GM12878 (cell line): ENCODE results near the gene PFN3. TPM values are rescaled to one million over a fixed set of nuclear protein-coding genes. Genes with fewer than 3 reads are reported as not detected.

Experiments used
- ATAC-seq: fragments of 200-7000 bp; cut with Tn5 transposase; 3 replicates; pipeline ENCODE4 v1.9.1; 2020; ENCODE audit warnings: mild to moderate bottlenecking, moderate library complexity
- BruUV-seq: library from RNA; stranded (reverse); fragments of 400-500 nt; replicated peaks from 2 replicates; lab custom pipeline; 2021; lab: Mats Ljungman, UMichigan
- CTCF ChIA-PET: fragments of 300-600 bp; sonication (Branson Sonifier 250); formaldehyde crosslinking; extraction: SDS; loops from one replicate; lab custom pipeline; 2021; ENCODE audit warnings: inconsistent platforms; lab: Yijun Ruan, JAX
- POLR2A ChIA-PET: fragments of 350-600 bp; formaldehyde crosslinking; extraction: SDS; loops from one replicate; lab custom pipeline; 2021; ENCODE audit warnings: inconsistent platforms; lab: Charles Lee
- RAD21 ChIA-PET: fragments of 300-600 bp; sonication (Branson Sonifier 250); formaldehyde crosslinking; loops from one replicate; lab custom pipeline; 2023; ENCODE audit warnings: antibody characterized with exemption; ENCODE audit not compliant: unreplicated experiment; lab: Charles Lee
- SMC1A ChIA-PET: fragments of 300-600 bp; sonication (Branson Sonifier 250); formaldehyde crosslinking; loops from one replicate; lab custom pipeline; 2023; ENCODE audit not compliant: unreplicated experiment, uncharacterized antibody; lab: Charles Lee
- DNase-seq: peaks from one replicate; pipeline ENCODE4 v3.0.0-alpha.2; 2011; ENCODE audit warnings: low read depth, low spot score
- FAIRE-seq: peaks from 3 replicates; lab custom pipeline; 2011; peaks lifted over from hg19 to GRCh38; lab: Jason Lieb, UNC
- H2AFZ ChIP-seq: 2 replicates; pipeline ENCODE4 v1.6.0; 2011; ENCODE audit warnings: low read depth, low read length, control low read depth; ENCODE audit not compliant: control insufficient read depth
- H3K27ac ChIP-seq: 2 replicates; pipeline ENCODE4 v1.5.1; 2011; ENCODE audit warnings: control low read depth; ENCODE audit not compliant: control insufficient read depth, insufficient read depth
- H3K27me3 ChIP-seq, 2 experiments: replicated peaks in 1 of 2; 2 replicates each; pipeline versions ENCODE4 v1.6.0 to v1.6.1; 2011; ENCODE audit warnings: low read length in 1 of 2; ENCODE audit not compliant: control insufficient read depth in 2 of 2, insufficient read depth in 2 of 2
- H3K36me3 ChIP-seq, 2 experiments: 2 replicates each; pipeline ENCODE4 v1.5.1; 2011; ENCODE audit warnings: low read length in 1 of 2; ENCODE audit not compliant: control insufficient read depth in 2 of 2, insufficient read depth in 2 of 2
- H3K4me1 ChIP-seq: 2 replicates; pipeline ENCODE4 v1.6.1; 2011; ENCODE audit warnings: mild to moderate bottlenecking, low read length, moderate library complexity, mixed read lengths; ENCODE audit not compliant: control insufficient read depth, insufficient read depth
- H3K4me2 ChIP-seq: 2 replicates; pipeline ENCODE4 v1.6.0; 2011; ENCODE audit warnings: control low read depth; ENCODE audit not compliant: control insufficient read depth, insufficient read depth
- H3K4me3 ChIP-seq: fragments of 200-600 bp; sonication (generic); 2 replicates; pipeline ENCODE4 v1.5.1; 2016
- H3K79me2 ChIP-seq: 2 replicates; pipeline ENCODE4 v1.6.0; 2011; ENCODE audit warnings: low read length; ENCODE audit not compliant: control insufficient read depth, insufficient read depth
- H3K9ac ChIP-seq: 2 replicates; pipeline ENCODE4 v1.8.0; 2011; ENCODE audit warnings: low read length, control low read depth, mixed read lengths; ENCODE audit not compliant: control insufficient read depth, insufficient read depth
- H3K9me3 ChIP-seq: replicated peaks from 3 replicates; pipeline ENCODE4 v1.5.1; 2011; ENCODE audit warnings: mild to moderate bottlenecking, low read length; ENCODE audit not compliant: control insufficient read depth, insufficient read depth
- H4K20me1 ChIP-seq: 2 replicates; pipeline ENCODE4 v1.6.0; 2011; ENCODE audit not compliant: control insufficient read depth, insufficient read depth
- BCL11A ChIP-seq: IDR thresholded peaks from 2 replicates; pipeline ENCODE4 v1.6.1; 2011; ENCODE audit warnings: low read depth, low read length
- BHLHE40 ChIP-seq, 2 experiments: fragments of 450-650 bp in 1 of 2; IDR thresholded peaks; 2 replicates each; pipeline ENCODE4 v1.6.1; 2011 to 2017; ENCODE audit warnings: low read depth in 2 of 2, borderline replicate concordance in 1 of 2, improper control_type of control experiment in 1 of 2, low read length in 1 of 2, mild to moderate bottlenecking in 1 of 2
- CTCF ChIP-seq, 3 experiments: IDR thresholded peaks in 2 of 3; conservative IDR thresholded peaks in 1 of 3; 2 replicates each; pipeline ENCODE4 v1.5.1; 2011; ENCODE audit warnings: low read depth in 3 of 3, low read length in 3 of 3, mild to moderate bottlenecking in 3 of 3, control low read depth in 2 of 3, moderate library complexity in 2 of 3, inconsistent platforms in 1 of 3, mixed read lengths in 1 of 3; ENCODE audit not compliant: control insufficient read depth in 2 of 3, insufficient read depth in 1 of 3; ENCODE audit errors: extremely low read depth in 1 of 3
- DPF2 ChIP-seq: fragments of 450-650 bp; IDR thresholded peaks from 2 replicates; pipeline ENCODE4 v1.6.1; 2017; ENCODE audit warnings: mild to moderate bottlenecking
- EGR1 ChIP-seq, 2 experiments: IDR thresholded peaks; 1 replicate in 1 of 2; 2 replicates in 1 of 2; pipeline ENCODE4 v1.6.1; 2011 to 2012; ENCODE audit warnings: low read depth in 2 of 2, low read length in 2 of 2, borderline replicate concordance in 1 of 2, mild to moderate bottlenecking in 1 of 2, moderate library complexity in 1 of 2
- GATAD2B ChIP-seq: fragments of 450-650 bp; conservative IDR thresholded peaks from 2 replicates; pipeline ENCODE4 v1.6.1; 2017; ENCODE audit warnings: low read depth, mild to moderate bottlenecking, moderate library complexity
- IKZF1 ChIP-seq: fragments of 450-650 bp; conservative IDR thresholded peaks from 2 replicates; pipeline ENCODE4 v1.6.1; 2017; ENCODE audit warnings: antibody characterized with exemption, mild to moderate bottlenecking
- LARP7 ChIP-seq: fragments of 450-650 bp; IDR thresholded peaks from 2 replicates; pipeline ENCODE4 v1.6.1; 2017; ENCODE audit warnings: mild to moderate bottlenecking
- MEF2A ChIP-seq: IDR thresholded peaks from 2 replicates; pipeline ENCODE4 v1.6.1; 2011; ENCODE audit warnings: low read depth, mild to moderate bottlenecking, low read length, moderate library complexity; ENCODE audit not compliant: insufficient read depth
- NBN ChIP-seq: fragments of 450-650 bp; IDR thresholded peaks from 2 replicates; pipeline ENCODE4 v1.6.1; 2016
- RAD21 ChIP-seq: IDR thresholded peaks from 2 replicates; pipeline ENCODE4 v1.6.1; 2011; ENCODE audit warnings: mild to moderate bottlenecking, low read depth, low read length, moderate library complexity; ENCODE audit not compliant: insufficient read depth
- SMARCA5 ChIP-seq: fragments of 450-650 bp; IDR thresholded peaks from 2 replicates; pipeline ENCODE4 v1.6.1; 2017; ENCODE audit warnings: mild to moderate bottlenecking
- WGBS: methylation state at CpG from one replicate; pipeline ENCODE4 v1.1.6; 2016; ENCODE audit warnings: low lambda C conversion rate; ENCODE audit not compliant: insufficient replicate concordance, insufficient coverage; ENCODE audit errors: missing lambda C conversion rate; 5-methylcytosine and 5-hydroxymethylcytosine counted together
- in situ Hi-C: fragments of 300-500 bp; cut with MboI; formaldehyde crosslinking; loops from 9 replicates; pipeline ENCODE4 v1.14.3; 2018; ENCODE audit warnings: mixed read lengths
- intact Hi-C: fragments of 100-400 bp; cut with micrococcal nuclease; formaldehyde crosslinking; loops from one replicate; pipeline ENCODE4 v1.14.2; 2022; ENCODE audit not compliant: unreplicated experiment
- polyA plus RNA-seq, 11 experiments: library from polyadenylated mRNA; depleted of rRNA in 4 of 11; unstranded in 6 of 11; stranded (reverse) in 5 of 11; fragments of >200 nt; fragmentation: Nextera tagmentation in 4 of 11; fragmentation: Illumina TruSeq in 1 of 11; extraction: Ambion mirVana in 4 of 11; extraction: Trizol in 1 of 11; gene quantifications; 1 replicate in 1 of 11; 2 replicates in 10 of 11; pipeline versions ENCODE4 v1.2.1 to v1.2.3, GENCODE V29; 2011 to 2016; ENCODE audit warnings: inconsistent platforms in 2 of 11, missing spikeins in 2 of 11, low read depth in 1 of 11
- total RNA-seq, 4 experiments: library from RNA; depleted of rRNA in 3 of 4; stranded (reverse); fragments of >200 nt in 3 of 4; fragmentation: Illumina TruSeq in 1 of 4; extraction: Trizol in 1 of 4; gene quantifications; 2 replicates each; pipeline versions ENCODE4 v1.2.1 to v1.2.3, GENCODE V29; 2013 to 2021
- TF ChIP-seq, protein P1 (sequence below): fragments of 450-650 bp; IDR thresholded peaks from 2 replicates; pipeline ENCODE4 v1.6.1; 2017; ENCODE audit warnings: mild to moderate bottlenecking, moderate library complexity
- TF ChIP-seq, protein P2 (sequence below): fragments of 450-650 bp; IDR thresholded peaks from 2 replicates; pipeline ENCODE4 v1.6.1; 2016; ENCODE audit warnings: mild to moderate bottlenecking

PFN3 gene
- total and polyA plus RNA-seq, 10 of the 15 experiments (the other 5 are each of a cell fraction or from before 2014, with no cell fraction given), result not detected

DNA sequence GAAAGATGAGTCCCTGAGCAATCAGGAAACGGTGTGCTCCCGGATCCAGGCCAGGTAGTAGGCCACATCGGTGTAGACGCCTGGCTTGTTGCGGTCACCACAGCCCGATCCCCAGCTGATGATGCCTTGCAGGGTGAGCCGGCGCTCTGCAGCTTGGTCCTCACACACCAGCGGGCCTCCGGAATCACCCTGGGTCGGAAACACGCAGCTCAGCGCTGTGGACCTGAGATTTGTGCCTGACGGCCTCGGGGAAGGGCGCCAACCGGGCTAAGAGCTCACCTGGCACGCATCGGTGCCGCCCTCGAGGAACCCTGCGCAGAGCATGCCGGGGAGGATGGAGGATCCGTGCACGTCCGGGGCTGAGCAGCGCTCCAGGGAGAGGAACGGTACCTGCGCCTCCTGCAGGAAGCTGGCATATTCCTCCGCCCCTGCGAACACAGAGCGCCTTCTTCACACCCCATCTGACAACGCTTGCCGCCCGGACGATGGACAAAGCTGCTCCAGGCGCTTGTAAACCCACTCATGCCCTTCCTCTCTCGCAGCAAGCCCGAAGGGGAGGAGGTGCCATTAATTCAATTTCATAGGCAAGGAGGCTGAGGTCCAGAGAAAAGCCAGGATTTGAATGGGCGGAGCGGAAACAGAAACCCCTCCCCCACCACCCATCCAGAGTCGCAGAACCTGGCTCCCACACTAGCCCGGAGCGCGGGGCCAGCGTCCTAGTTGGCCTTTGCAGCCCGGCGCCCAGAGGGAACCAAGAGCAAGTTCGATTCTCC lies 2.0 kb upstream of the PFN3 start:
- no peaks in the 10 kb centered on the region for H3K9me3 ChIP-seq
- peak overlapping the region; percentile 49; the same call in 1 of the 2 replicates for H3K9ac ChIP-seq
- ChIA-PET POLR2A (interaction anchor here (0.5 to 11.0 kb wide), 12 partner anchors 9 to 390 kb away, joined by 3 to 174 read pairs (median 4); partner anchors contain the start of genes GRK6 and PRR7), SMC1A (interaction anchor here (0.6 to 7.4 kb wide), 20 partner anchors 12 to 101 kb away, joined by 3 to 105 read pairs (median 6); partner anchors contain the start of genes GRK6 and PRR7), RAD21 (interaction anchor here (0.7 to 6.5 kb wide), 18 partner anchors 10 to 100 kb away, joined by 3 to 291 read pairs (median 8); partner anchors contain the start of genes GRK6, PDLIM7 and PRR7), CTCF (interaction anchor here (0.5 to 8.3 kb wide), 28 partner anchors 11 to 291 kb away, joined by 3 to 391 read pairs (median 8); partner anchors contain the start of genes GRK6, LMAN2, MXD3 and PDLIM7)
- H3K4me3 ChIP-seq, result peak overlapping the region; percentile 79
- H3K4me2 ChIP-seq, result peak overlapping the region; percentile 87
- H3K27ac ChIP-seq, result no peak overlapping the region
- in situ Hi-C loops, result no loop called here
- ATAC-seq (peak; percentile 34), DNase-seq (no peak), FAIRE-seq (peak; percentile 18)
- no TSS peak for BruUV-seq
- intact Hi-C loops, result loop anchor here (1.0 kb wide), 2 partner anchors 25 to 84 kb away; no protein-coding TSS in a partner anchor
- peak overlapping the region; percentile 88 for H2AFZ ChIP-seq
- no peaks in the 10 kb centered on the region for H3K79me2 ChIP-seq
- H3K27me3 ChIP-seq, result no peaks in the 10 kb centered on the region; a peak in 1 of 4 replicates
- peaks cover 28% of the 10 kb centered on the region for H3K4me1 ChIP-seq
- 38% methylated on average over 47 of the region's 49 CpGs for WGBS
- H4K20me1 ChIP-seq, result no peaks in the 10 kb centered on the region
- no peaks in the 10 kb centered on the region for H3K36me3 ChIP-seq
- peak; percentile 70 for TF ChIP-seq IKZF1
- peak; percentile 64; the same call in 1 of the 2 replicates for TF ChIP-seq LARP7
- TF ChIP-seq EGR1 (IDR thresholded peaks at IDR 0.05; ENCODE audit: borderline replicate concordance in 1 of 2, low read depth in 2 of 2, low read length in 2 of 2), result no peak
- TF ChIP-seq, protein P1, sequence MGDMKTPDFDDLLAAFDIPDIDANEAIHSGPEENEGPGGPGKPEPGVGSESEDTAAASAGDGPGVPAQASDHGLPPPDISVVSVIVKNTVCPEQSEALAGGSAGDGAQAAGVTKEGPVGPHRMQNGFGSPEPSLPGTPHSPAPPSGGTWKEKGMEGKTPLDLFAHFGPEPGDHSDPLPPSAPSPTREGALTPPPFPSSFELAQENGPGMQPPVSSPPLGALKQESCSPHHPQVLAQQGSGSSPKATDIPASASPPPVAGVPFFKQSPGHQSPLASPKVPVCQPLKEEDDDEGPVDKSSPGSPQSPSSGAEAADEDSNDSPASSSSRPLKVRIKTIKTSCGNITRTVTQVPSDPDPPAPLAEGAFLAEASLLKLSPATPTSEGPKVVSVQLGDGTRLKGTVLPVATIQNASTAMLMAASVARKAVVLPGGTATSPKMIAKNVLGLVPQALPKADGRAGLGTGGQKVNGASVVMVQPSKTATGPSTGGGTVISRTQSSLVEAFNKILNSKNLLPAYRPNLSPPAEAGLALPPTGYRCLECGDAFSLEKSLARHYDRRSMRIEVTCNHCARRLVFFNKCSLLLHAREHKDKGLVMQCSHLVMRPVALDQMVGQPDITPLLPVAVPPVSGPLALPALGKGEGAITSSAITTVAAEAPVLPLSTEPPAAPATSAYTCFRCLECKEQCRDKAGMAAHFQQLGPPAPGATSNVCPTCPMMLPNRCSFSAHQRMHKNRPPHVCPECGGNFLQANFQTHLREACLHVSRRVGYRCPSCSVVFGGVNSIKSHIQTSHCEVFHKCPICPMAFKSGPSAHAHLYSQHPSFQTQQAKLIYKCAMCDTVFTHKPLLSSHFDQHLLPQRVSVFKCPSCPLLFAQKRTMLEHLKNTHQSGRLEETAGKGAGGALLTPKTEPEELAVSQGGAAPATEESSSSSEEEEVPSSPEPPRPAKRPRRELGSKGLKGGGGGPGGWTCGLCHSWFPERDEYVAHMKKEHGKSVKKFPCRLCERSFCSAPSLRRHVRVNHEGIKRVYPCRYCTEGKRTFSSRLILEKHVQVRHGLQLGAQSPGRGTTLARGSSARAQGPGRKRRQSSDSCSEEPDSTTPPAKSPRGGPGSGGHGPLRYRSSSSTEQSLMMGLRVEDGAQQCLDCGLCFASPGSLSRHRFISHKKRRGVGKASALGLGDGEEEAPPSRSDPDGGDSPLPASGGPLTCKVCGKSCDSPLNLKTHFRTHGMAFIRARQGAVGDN, result peak; percentile 98
- TF ChIP-seq CTCF (IDR thresholded peaks at IDR 0.05 in 2 of 3, conservative IDR thresholded peaks at IDR 0.05 in 1 of 3; ENCODE audit: control insufficient read depth in 2 of 3, extremely low read depth in 1 of 3, insufficient read depth in 1 of 3, low read depth in 3 of 3, low read length in 3 of 3), result peak; percentile 36 to 70 (median 53); a peak in 5 of 6 replicates
- TF ChIP-seq MEF2A, result no peak
- TF ChIP-seq BHLHE40 (IDR thresholded peaks at IDR 0.05; ENCODE audit: borderline replicate concordance in 1 of 2, low read depth in 2 of 2, low read length in 1 of 2), result peak; percentile 9 to 59; a peak in 1 of 4 replicates
- peak; percentile 77 for TF ChIP-seq NBN
- no peak for TF ChIP-seq DPF2
- peak; percentile 31; the same call in 1 of the 2 replicates for TF ChIP-seq RAD21
- TF ChIP-seq, protein P2, sequence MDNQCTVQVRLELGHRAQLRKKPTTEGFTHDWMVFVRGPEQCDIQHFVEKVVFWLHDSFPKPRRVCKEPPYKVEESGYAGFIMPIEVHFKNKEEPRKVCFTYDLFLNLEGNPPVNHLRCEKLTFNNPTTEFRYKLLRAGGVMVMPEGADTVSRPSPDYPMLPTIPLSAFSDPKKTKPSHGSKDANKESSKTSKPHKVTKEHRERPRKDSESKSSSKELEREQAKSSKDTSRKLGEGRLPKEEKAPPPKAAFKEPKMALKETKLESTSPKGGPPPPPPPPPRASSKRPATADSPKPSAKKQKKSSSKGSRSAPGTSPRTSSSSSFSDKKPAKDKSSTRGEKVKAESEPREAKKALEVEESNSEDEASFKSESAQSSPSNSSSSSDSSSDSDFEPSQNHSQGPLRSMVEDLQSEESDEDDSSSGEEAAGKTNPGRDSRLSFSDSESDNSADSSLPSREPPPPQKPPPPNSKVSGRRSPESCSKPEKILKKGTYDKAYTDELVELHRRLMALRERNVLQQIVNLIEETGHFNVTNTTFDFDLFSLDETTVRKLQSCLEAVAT, result 0 out of 2 replicates have a peak, but pooled peaks have one; percentile 23
- TF ChIP-seq BCL11A, result no peak
- TF ChIP-seq GATAD2B, result peak; percentile 56; the same call in 1 of the 2 replicates
- TF ChIP-seq SMARCA5, result peak; percentile 71; the same call in 1 of the 2 replicates
